Neural cell (in vitro differentiated cells): Measurements from ENCODE around the gene UCP2. TPM values are rescaled to one million over a fixed set of nuclear protein-coding genes. Genes with fewer than 3 reads are reported as not detected.

Experiments used
- H2AFZ ChIP-seq: fragments of 200-600, 300-800 bp; sonication (generic), shearing (Covaris generic); 2 replicates; pipeline ENCODE4 v1.6.0; 2014; ENCODE audit warnings: low read depth, mild to moderate bottlenecking, antibody characterized with exemption, low read length, moderate library complexity
- H3F3A ChIP-seq: fragments of 200-600 bp; shearing (Covaris generic); 2 replicates; pipeline ENCODE4 v1.6.1; 2016; ENCODE audit warnings: mild to moderate bottlenecking, moderate library complexity, mixed read lengths, antibody characterized with exemption, low read length; ENCODE audit not compliant: insufficient read depth, poor library complexity, severe bottlenecking
- H3K27ac ChIP-seq: fragments of 200-600, 300-800 bp; sonication (generic), shearing (Covaris generic); 2 replicates; pipeline ENCODE4 v1.5.1; 2014; ENCODE audit warnings: mild to moderate bottlenecking, low read length, moderate library complexity
- H3K27me3 ChIP-seq: fragments of 300-800, 200-600 bp; sonication (generic), shearing (Covaris generic); 2 replicates; pipeline ENCODE4 v1.6.0; 2014; ENCODE audit warnings: mild to moderate bottlenecking, low read depth, low read length, moderate library complexity; ENCODE audit not compliant: insufficient read depth
- H3K36me3 ChIP-seq: fragments of 300-800, 200-600 bp; sonication (generic), shearing (Covaris generic); 2 replicates; pipeline ENCODE4 v1.5.1; 2014; ENCODE audit warnings: mild to moderate bottlenecking, antibody characterized with exemption, low read length, moderate library complexity; ENCODE audit not compliant: insufficient read depth
- H3K4me2 ChIP-seq: fragments of 300-800, 200-600 bp; sonication (generic), shearing (Covaris generic); 2 replicates; pipeline ENCODE4 v1.6.0; 2014; ENCODE audit warnings: mild to moderate bottlenecking, low read length
- H3K4me3 ChIP-seq: fragments of 300-800, 200-600 bp; sonication (generic), shearing (Covaris generic); 2 replicates; pipeline ENCODE4 v1.5.1; 2014; ENCODE audit warnings: mild to moderate bottlenecking, low read length, moderate library complexity
- H3K79me2 ChIP-seq: fragments of 200-600 bp; shearing (Covaris generic); replicated peaks from 2 replicates; pipeline ENCODE4 v1.6.0; 2014; ENCODE audit warnings: mild to moderate bottlenecking, low read length, moderate library complexity; ENCODE audit not compliant: insufficient read depth
- H3K9ac ChIP-seq: fragments of 300-800, 200-600 bp; sonication (generic), shearing (Covaris generic); 2 replicates; pipeline ENCODE4 v1.6.1; 2016; ENCODE audit warnings: mild to moderate bottlenecking, low read length, mixed read lengths
- H3K9me2 ChIP-seq: fragments of 200-600 bp; shearing (Covaris generic); 2 replicates; pipeline ENCODE4 v1.6.1; 2016; ENCODE audit warnings: mild to moderate bottlenecking, low read length, mixed read lengths; ENCODE audit not compliant: insufficient read depth
- H3K9me3 ChIP-seq: fragments of 200-600, 300-800 bp; sonication (generic), shearing (Covaris generic); 2 replicates; pipeline ENCODE4 v1.6.1; 2016; ENCODE audit warnings: mild to moderate bottlenecking, mixed run types, low read length, moderate library complexity, mixed read lengths
- H4K20me1 ChIP-seq: fragments of 200-600 bp; shearing (Covaris generic); 2 replicates; pipeline ENCODE4 v1.6.1; 2016; ENCODE audit warnings: mild to moderate bottlenecking, mixed run types; ENCODE audit not compliant: insufficient read depth
- EP300 ChIP-seq: fragments of 450-650 bp; conservative IDR thresholded peaks from 2 replicates; pipeline ENCODE4 v1.6.1; 2014; ENCODE audit warnings: antibody characterized with exemption, mild to moderate bottlenecking, moderate library complexity; ENCODE audit not compliant: poor library complexity, severe bottlenecking
- EZH2 ChIP-seq: fragments of 200-600, 300-800 bp; shearing (Covaris generic), sonication (generic); IDR thresholded peaks from 2 replicates; pipeline ENCODE4 v1.6.1; 2014; ENCODE audit warnings: antibody characterized with exemption, low read length, borderline replicate concordance, mild to moderate bottlenecking; ENCODE audit not compliant: insufficient read depth, poor library complexity, severe bottlenecking
- MXI1 ChIP-seq: fragments of 450-650 bp; conservative IDR thresholded peaks from 2 replicates; pipeline ENCODE4 v1.6.1; 2014; ENCODE audit warnings: antibody characterized with exemption, mild to moderate bottlenecking; ENCODE audit not compliant: poor library complexity, severe bottlenecking
- POLR2AphosphoS5 ChIP-seq: IDR thresholded peaks from 2 replicates; pipeline ENCODE4 v1.6.1; 2012
- RAD21 ChIP-seq: fragments of 450-650 bp; conservative IDR thresholded peaks from 2 replicates; pipeline ENCODE4 v1.6.1; 2014; ENCODE audit warnings: antibody characterized with exemption, mild to moderate bottlenecking, moderate library complexity
- SMC3 ChIP-seq: fragments of 450-650 bp; conservative IDR thresholded peaks from 2 replicates; pipeline ENCODE4 v1.6.1; 2014; ENCODE audit warnings: antibody characterized with exemption, mild to moderate bottlenecking, moderate library complexity; ENCODE audit not compliant: poor library complexity
- TAF1 ChIP-seq: IDR thresholded peaks from 2 replicates; pipeline ENCODE4 v1.6.1; 2012; ENCODE audit warnings: low read depth
- polyA plus RNA-seq: library from polyadenylated mRNA; depleted of rRNA; stranded (reverse); fragments of >200 nt; gene quantifications from 2 replicates; pipeline ENCODE4 v1.2.3, GENCODE V29; 2014
- TF ChIP-seq, protein P1 (sequence below): fragments of 450-650 bp; IDR thresholded peaks from 2 replicates; pipeline ENCODE4 v1.5.1; 2014; ENCODE audit warnings: antibody characterized with exemption, mild to moderate bottlenecking, moderate library complexity; ENCODE audit not compliant: poor library complexity, severe bottlenecking
- TF ChIP-seq, protein P2 (sequence below): IDR thresholded peaks from 2 replicates; pipeline ENCODE4 v1.6.1; 2012; ENCODE audit warnings: borderline replicate concordance

Gene UCP2
- polyA plus RNA-seq, 1 donor from 2014 or later: not detected

DNA sequence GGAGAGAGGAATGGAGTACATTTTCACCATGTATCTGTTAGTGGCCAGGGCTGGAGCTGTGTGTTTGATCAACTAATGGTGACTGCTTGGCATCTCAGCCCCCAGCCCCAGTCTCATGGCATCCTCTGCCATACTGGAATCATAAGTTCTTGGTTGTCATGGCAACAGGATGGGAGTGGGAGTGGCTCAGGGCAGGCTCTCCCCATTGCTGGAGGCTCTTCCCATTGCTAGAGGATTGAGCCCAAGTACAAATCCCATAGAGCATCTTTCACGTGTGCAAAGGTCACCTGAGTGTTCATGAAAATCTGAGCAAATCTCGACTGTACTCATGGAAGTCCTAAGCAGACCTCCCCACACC, 16.9 kb downstream of the UCP2 start:
- H3K9ac ChIP-seq: no peak overlapping the region
- H3K4me2 ChIP-seq: no peak overlapping the region
- no peaks in the 10 kb centered on the region for H3K27me3 ChIP-seq
- no peaks in the 10 kb centered on the region for H3K36me3 ChIP-seq
- no peak overlapping the region for H3K27ac ChIP-seq
- H3K9me3 ChIP-seq: no peaks in the 10 kb centered on the region
- H3K79me2 ChIP-seq: no peaks in the 10 kb centered on the region
- no peak overlapping the region for H2AFZ ChIP-seq
- H3K9me2 ChIP-seq: no peaks in the 10 kb centered on the region
- no peak for TF ChIP-seq RAD21
- TF ChIP-seq EP300: no peak
- TF ChIP-seq POLR2AphosphoS5: no peak
- no peak for TF ChIP-seq SMC3
- TF ChIP-seq, protein P1, sequence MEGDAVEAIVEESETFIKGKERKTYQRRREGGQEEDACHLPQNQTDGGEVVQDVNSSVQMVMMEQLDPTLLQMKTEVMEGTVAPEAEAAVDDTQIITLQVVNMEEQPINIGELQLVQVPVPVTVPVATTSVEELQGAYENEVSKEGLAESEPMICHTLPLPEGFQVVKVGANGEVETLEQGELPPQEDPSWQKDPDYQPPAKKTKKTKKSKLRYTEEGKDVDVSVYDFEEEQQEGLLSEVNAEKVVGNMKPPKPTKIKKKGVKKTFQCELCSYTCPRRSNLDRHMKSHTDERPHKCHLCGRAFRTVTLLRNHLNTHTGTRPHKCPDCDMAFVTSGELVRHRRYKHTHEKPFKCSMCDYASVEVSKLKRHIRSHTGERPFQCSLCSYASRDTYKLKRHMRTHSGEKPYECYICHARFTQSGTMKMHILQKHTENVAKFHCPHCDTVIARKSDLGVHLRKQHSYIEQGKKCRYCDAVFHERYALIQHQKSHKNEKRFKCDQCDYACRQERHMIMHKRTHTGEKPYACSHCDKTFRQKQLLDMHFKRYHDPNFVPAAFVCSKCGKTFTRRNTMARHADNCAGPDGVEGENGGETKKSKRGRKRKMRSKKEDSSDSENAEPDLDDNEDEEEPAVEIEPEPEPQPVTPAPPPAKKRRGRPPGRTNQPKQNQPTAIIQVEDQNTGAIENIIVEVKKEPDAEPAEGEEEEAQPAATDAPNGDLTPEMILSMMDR: no peak
- TF ChIP-seq EZH2: no peak
- no peak for TF ChIP-seq TAF1
- TF ChIP-seq MXI1: no peak
- TF ChIP-seq, protein P2, sequence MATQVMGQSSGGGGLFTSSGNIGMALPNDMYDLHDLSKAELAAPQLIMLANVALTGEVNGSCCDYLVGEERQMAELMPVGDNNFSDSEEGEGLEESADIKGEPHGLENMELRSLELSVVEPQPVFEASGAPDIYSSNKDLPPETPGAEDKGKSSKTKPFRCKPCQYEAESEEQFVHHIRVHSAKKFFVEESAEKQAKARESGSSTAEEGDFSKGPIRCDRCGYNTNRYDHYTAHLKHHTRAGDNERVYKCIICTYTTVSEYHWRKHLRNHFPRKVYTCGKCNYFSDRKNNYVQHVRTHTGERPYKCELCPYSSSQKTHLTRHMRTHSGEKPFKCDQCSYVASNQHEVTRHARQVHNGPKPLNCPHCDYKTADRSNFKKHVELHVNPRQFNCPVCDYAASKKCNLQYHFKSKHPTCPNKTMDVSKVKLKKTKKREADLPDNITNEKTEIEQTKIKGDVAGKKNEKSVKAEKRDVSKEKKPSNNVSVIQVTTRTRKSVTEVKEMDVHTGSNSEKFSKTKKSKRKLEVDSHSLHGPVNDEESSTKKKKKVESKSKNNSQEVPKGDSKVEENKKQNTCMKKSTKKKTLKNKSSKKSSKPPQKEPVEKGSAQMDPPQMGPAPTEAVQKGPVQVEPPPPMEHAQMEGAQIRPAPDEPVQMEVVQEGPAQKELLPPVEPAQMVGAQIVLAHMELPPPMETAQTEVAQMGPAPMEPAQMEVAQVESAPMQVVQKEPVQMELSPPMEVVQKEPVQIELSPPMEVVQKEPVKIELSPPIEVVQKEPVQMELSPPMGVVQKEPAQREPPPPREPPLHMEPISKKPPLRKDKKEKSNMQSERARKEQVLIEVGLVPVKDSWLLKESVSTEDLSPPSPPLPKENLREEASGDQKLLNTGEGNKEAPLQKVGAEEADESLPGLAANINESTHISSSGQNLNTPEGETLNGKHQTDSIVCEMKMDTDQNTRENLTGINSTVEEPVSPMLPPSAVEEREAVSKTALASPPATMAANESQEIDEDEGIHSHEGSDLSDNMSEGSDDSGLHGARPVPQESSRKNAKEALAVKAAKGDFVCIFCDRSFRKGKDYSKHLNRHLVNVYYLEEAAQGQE: no peak
- H4K20me1 ChIP-seq: no peaks in the 10 kb centered on the region
- H3F3A ChIP-seq: no peaks in the 10 kb centered on the region
- no peak overlapping the region for H3K4me3 ChIP-seq

DNA sequence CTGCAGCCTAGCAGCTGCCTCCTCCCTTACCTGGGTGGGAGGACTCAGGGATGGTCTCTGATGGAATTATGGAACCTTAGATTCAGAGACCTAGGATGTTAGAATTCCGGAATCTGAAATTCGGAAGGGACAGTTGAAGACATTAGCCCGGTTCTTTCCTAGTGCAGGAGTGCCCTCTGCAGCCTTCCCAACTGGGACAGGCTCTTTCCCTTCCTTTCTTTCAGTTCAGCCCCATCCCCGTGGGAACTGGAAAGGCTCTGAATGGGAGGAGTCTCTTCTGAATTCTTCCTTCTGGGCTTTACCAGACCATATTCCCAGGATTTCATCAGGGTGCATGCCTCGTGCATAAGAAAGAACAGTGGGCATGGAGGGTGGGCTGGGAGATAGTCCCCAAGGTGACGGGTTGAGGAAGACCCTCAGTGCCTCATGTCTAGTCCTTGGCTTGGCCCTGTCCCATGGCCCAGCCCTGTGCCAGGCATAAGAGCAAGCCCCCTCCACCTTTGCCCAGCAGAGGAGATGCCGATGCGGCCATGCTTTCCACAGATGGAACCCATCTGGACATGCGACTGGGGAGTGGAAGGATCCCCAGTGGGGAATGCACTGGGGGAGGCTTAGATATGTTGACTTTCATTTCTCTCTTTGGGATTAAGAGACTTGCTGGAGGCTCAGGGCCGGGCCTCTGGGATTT, 17.4 kb downstream of the UCP2 start:
- Histone ChIP-seq H3K27me3 (no peaks in the 10 kb centered on the region), H3F3A (no peaks in the 10 kb centered on the region), H3K4me3 (no peak overlapping the region), H2AFZ (no peak overlapping the region), H3K9me2 (no peaks in the 10 kb centered on the region), H4K20me1 (no peaks in the 10 kb centered on the region), H3K4me2 (no peak overlapping the region), H3K36me3 (no peaks in the 10 kb centered on the region), H3K9me3 (no peaks in the 10 kb centered on the region), H3K9ac (no peak overlapping the region), H3K27ac (no peak overlapping the region), H3K79me2 (no peaks in the 10 kb centered on the region)
- TF ChIP-seq, protein P1: no peak
- TF ChIP-seq EZH2 (no peak), RAD21 (no peak), POLR2AphosphoS5 (no peak), SMC3 (no peak), TAF1 (no peak), MXI1 (no peak), EP300 (no peak)
- TF ChIP-seq, protein P2: no peak
